HUDEP-2 (cell line): Measurements from ENCODE around the gene FBXO40.
"Not testable (repeated sequence)": the region's sequence is repeated elsewhere in the genome, so short reads cannot be mapped to it uniquely, and the experiment has no call there.

Experiments
- DNase-seq, 76 experiments: peaks; one replicate each; lab custom pipeline; 2025; ENCODE audit not compliant: unreplicated experiment in 76 of 76; lab: John Stamatoyannopoulos, UW

Gene FBXO40

GRCh38 chr3:121592856-121593702 lies at the start of gene FBXO40:
TSS of gene FBXO40 (plus strand) at chr3:121593379. CDS start at chr3:121620576, 27,197 bp downstream.
- no peak for DNase-seq

GRCh38 chr3:121545049-121545573 lies 48.1 kb upstream of the FBXO40 start:
- DNase-seq, result peak in 11 of 76 experiments; percentile 6 to 76 (median 24)

- DNase-seq, result peak; percentile 9 to 91 (median 81)
Observed at GRCh38 chr3:121545574-121546455, 47.4 kb upstream of the FBXO40 start, which contains the start of gene POLQ. TSS of gene POLQ (minus strand) at chr3:121545988. CDS start at chr3:121545877, 111 bp downstream.

GRCh38 chr3:121552379-121552778 lies 40.8 kb upstream of the FBXO40 start:
- no peak for DNase-seq

- no peak for DNase-seq
Observed at GRCh38 chr3:121552797-121553196, 40.4 kb upstream of the FBXO40 start.

GRCh38 chr3:121557426-121557934 lies 35.7 kb upstream of the FBXO40 start:
- DNase-seq, result no peak

GRCh38 chr3:121562148-121562547 lies 31.0 kb upstream of the FBXO40 start:
- no peak for DNase-seq

GRCh38 chr3:121566773-121567172 lies 26.4 kb upstream of the FBXO40 start:
- no peak for DNase-seq

- no peak for DNase-seq
Observed at GRCh38 chr3:121567649-121568048, 25.5 kb upstream of the FBXO40 start, which contains the start of gene ARGFX. TSS of gene ARGFX (plus strand) at chr3:121567949. CDS start at chr3:121570714, 2,765 bp downstream.

GRCh38 chr3:121574449-121574848 lies 18.7 kb upstream of the FBXO40 start:
- peak in 47 of 76 experiments; percentile 3 to 83 (median 27) for DNase-seq

- no peak for DNase-seq
Observed at GRCh38 chr3:121581691-121582090, 11.5 kb upstream of the FBXO40 start.

GRCh38 chr3:121584418-121584817 lies 8.8 kb upstream of the FBXO40 start:
- DNase-seq, result no peak

- DNase-seq, result not testable (repeated sequence)
Observed at GRCh38 chr3:121593806-121594205, 627 bp downstream of the FBXO40 start.

GRCh38 chr3:121594850-121595249 lies 1.7 kb downstream of the FBXO40 start:
- no peak for DNase-seq

- no peak for DNase-seq
Observed at GRCh38 chr3:121595765-121596406, 2.7 kb downstream of the FBXO40 start.

- DNase-seq, result no peak
Observed at GRCh38 chr3:121598564-121598963, 5.4 kb downstream of the FBXO40 start.

GRCh38 chr3:121599900-121600299 lies 6.7 kb downstream of the FBXO40 start:
- not testable (repeated sequence) for DNase-seq

- no peak for DNase-seq
Observed at GRCh38 chr3:121601212-121601812, 8.1 kb downstream of the FBXO40 start.

- DNase-seq, result no peak
Observed at GRCh38 chr3:121604759-121605158, 11.6 kb downstream of the FBXO40 start.

GRCh38 chr3:121606106-121606505 lies 12.9 kb downstream of the FBXO40 start:
- no peak for DNase-seq
